Measurements from ENCODE around the gene CSPG4.

CSPG4 gene

DNA sequence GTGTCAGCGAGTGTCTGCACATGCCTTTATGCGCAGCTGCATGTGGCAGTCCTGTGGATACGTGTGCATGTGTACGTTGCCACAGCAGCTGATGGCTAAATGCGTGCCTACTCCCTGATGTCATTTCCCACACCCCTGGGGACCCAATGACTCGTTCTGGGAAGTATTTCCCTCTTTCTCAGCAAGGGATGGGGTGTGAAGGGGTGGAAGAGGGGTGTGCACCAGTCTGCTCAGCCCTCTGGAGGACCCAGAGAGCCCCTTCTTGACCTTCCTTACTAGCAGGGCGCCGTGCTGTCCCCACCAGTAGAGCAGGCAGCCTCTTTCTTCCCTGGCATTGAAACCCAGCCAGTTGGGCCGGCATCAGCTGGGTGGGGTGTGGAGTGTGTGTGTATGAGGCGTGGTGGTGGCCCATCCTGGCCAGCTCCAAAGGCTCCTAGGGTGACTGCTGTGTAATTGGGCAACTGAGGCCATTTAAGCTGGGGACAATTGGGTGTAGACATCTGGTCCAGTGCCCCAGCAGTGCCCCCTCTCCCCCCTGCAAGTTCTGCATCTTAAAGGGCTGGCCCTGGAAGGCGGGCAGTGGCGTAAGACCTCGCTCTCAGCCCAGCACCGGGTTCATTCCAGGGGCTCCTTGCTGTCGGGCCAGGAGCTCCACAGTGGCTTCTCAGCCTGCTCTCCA is 45.7 kb downstream of the CSPG4 start:
- no peak for DNase-seq

DNA sequence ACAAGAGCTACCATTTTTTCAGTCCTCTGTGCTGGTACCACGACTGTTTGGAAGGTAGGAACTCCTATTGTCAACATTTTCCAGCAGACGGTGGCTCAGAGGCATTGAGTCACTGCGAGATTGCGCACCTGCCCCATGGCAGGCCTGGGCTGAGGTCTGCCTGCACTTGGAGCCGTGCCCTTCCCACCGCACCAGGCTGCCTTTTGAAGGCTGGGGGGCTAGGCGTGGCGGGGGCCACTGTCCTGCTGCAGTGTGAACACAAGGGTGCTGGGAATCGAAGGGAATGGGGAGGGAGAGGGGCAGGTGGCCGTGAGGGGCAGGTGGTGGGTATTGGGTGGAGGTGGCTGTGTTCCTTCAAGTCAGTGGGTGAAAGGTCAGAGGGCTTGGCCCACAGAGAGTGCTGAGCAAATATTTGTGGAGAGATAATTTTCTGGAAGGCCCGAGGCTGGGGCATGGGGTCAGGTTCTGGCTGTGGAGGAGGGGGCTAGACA is 48.7 kb downstream of the CSPG4 start:
- DNase-seq = no peak

- DNase-seq = no peak
These were observed 49.7 kb downstream of the CSPG4 start for GRCh38 chr15:75662823-75663519.

DNA sequence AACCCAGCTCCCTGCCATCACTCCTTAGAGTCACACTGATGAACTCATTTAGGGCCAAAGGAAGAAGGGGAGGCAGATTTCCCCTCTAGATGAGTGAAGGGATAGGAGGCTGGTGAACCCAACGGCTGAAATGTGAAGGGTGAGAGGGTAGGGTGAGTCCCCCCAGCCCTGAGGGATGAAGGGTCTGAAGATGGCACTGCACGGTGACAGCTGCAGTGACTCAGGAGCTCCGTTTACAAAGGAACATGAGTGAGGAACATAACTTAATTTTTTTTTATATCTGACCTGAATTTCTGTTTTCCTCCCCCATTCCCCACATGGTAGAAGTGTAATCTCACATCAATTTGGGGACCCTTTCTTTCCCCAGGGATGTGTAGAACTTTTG is 50.9 kb downstream of the CSPG4 start:
- no peak for DNase-seq

- DNase-seq = no peak
These were observed 51.4 kb downstream of the CSPG4 start for GRCh38 chr15:75661100-75661755.

DNA sequence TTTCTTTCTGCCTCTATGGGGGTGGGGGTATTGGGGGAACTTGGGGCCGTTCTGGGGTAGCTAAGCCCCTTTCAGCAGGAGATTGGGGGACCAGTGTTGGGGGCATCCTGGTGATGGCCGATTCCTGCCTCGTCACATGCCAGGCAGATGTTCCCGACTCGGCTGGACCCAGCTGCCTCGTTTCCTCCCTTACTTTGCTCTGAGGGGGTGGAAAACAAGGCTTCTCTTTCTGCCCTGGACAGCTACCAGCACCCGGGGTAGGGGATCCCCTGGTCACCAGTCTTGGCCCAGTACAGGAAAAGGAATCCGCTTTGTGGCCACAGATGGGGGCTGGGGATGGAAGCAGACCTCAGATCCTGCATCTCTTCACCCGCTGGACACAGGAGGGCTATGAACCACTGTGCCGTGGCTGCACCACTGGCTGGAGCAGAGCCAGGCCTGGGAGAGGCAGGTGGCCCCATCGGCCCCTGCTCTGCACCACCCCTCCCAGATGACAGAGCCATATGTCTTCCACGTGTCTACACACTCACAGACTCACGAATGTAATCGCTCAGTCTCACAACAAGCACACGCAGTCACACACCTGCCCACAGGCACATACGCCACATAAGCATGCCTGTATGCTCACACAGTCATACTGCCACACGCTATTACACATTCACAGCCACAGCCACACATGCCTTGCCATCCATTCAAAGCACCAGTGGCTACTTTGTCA is 52.6 kb downstream of the CSPG4 start:
- DNase-seq = no peak

- no peak for DNase-seq
These were observed 53.4 kb downstream of the CSPG4 start for GRCh38 chr15:75659141-75659771.

DNA sequence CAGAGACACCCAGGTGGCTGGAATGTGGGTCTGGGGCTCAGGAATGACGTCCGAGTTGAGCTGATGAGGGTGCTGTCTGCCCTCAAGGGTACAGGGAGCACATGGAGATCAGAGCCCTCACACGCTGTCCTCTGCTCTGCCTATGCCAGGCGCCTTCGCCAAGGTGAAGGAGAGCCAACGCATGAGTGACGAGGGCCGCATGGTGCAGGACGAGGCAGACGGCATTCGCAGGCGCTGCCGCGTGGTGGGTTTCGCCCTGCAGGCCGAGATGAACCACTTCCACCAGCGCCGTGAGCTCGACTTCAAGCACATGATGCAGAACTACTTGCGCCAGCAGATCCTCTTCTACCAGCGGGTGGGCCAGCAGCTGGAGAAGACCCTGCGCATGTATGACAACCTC is 55.8 kb downstream of the CSPG4 start:
- DNase-seq = no peak

DNA sequence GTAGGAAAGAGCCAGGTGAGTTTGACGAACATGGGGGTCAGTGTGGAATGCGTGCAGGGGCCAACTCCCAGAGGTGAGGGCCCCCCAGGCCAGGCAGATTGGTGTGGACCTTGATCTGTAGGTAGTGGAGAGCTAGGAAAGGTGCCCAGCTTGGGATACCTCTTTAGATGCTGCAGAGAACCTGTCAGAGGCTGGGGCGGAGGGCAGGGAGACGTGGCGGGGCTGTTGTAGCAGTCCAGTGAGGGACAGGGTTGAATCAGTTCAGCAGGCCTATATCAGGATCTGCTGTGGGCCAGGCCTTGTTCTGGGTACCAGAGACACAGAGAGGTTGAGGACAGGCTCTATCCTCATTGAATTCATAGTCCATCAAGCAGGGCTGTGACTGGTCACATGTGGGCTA is 56.3 kb downstream of the CSPG4 start:
- no peak for DNase-seq

- no peak for DNase-seq
These were observed 56.7 kb downstream of the CSPG4 start for GRCh38 chr15:75655931-75656330.

GRCh38 chr15:75654201-75654907 is 58.3 kb downstream of the CSPG4 start:
- DNase-seq = no peak

DNA sequence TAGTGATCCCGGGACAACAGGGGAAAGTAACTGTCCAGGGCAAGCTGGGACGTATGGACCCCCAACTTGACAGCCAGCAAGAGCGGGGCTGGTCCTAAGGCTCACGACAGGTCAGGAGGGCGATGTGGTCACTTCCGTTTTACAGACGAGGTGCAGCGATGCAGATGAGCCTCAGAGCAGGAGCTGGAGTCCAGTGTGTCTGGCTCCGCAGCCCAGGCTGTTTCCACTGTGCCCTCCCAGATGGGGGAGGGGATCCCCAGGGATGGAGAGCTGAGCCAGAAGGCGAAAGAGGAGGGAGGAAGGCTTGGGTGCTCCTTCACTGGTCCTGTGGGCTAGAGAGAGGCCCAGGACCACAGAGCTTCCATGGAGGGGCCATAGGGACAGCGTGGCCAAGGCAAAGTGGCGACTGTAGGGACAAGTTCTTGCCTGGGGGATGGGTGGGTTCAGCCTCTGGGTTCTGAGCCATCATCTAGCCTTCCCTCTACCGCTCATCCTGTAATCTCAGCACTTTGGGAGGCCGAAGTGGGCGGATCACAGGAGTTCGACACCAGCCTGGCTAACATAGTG is 59.2 kb downstream of the CSPG4 start:
- no peak for DNase-seq

DNA sequence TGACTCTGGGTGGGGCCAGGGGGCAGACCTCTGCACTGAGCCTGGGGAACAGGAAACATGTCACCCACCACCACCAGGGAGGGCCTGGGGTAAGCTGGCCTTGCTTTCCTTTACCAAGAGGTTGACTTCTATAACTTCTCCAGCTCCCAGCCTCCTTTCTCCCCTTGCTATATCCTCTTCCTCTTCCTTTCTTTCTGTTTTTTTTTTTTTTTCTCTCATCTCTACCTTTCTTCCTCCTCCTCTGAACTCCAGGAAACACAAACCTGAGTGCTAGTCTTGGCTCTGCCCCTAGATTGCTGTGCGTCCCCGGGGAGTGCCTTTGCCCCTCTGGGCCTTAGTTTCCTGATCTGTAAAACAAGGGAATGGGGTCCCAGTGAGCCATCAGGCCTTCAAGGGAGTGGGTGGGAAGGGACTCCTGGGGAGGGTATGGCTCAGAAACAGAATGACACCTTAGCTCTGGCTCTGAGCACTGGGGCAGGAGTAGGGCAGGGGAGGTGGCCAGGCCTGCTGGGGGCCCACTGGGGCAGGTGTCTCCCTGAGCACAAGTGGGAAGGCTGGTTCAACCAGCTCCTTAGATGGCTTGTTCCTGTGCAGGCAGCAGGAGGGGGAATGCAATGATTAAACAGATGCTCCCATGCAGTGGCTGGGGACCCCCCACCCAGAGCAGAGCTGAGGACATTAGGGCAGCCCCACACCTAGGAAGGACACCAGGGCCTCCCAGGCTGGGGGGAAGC is 60.7 kb downstream of the CSPG4 start:
- DNase-seq = no peak

- DNase-seq = no peak
These were observed 61.5 kb downstream of the CSPG4 start for GRCh38 chr15:75650908-75651809.

DNA sequence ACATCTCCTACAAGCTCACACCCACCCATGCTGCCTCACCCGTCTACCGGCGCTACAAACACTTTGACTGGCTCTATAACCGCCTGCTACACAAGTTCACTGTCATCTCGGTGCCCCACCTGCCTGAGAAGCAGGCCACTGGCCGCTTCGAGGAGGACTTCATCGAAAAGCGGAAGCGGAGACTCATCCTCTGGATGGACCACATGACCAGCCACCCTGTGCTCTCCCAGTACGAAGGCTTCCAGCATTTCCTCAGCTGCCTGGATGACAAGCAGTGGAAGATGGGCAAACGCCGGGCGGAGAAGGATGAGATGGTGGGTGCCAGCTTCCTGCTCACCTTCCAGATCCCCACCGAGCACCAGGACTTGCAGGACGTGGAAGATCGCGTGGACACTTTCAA is 62.8 kb downstream of the CSPG4 start:
- DNase-seq = no peak

DNA sequence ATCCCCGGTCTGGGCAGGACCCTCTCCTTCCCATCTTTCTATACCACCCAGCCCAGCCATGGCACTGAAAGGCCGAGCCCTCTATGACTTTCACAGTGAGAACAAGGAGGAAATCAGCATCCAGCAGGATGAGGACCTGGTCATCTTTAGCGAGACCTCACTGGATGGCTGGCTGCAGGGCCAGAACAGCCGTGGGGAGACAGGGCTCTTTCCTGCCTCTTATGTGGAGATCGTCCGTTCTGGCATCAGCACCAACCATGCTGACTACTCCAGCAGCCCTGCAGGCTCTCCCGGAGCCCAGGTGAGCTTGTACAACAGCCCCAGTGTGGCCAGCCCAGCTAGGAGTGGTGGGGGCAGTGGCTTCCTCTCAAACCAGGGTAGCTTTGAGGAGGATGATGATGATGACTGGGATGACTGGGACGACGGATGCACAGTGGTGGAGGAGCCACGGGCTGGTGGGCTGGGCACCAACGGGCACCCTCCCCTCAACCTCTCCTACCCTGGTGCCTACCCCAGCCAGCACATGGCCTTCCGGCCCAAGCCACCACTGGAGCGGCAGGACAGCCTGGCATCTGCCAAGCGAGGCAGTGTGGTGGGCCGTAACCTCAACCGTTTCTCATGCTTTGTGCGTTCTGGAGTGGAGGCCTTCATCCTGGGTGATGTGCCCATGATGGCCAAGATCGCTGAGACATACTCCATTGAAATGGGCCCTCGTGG is 63.4 kb downstream of the CSPG4 start:
- no peak for DNase-seq

- DNase-seq = no peak
These were observed 64.3 kb downstream of the CSPG4 start for GRCh38 chr15:75648156-75649000.

DNA sequence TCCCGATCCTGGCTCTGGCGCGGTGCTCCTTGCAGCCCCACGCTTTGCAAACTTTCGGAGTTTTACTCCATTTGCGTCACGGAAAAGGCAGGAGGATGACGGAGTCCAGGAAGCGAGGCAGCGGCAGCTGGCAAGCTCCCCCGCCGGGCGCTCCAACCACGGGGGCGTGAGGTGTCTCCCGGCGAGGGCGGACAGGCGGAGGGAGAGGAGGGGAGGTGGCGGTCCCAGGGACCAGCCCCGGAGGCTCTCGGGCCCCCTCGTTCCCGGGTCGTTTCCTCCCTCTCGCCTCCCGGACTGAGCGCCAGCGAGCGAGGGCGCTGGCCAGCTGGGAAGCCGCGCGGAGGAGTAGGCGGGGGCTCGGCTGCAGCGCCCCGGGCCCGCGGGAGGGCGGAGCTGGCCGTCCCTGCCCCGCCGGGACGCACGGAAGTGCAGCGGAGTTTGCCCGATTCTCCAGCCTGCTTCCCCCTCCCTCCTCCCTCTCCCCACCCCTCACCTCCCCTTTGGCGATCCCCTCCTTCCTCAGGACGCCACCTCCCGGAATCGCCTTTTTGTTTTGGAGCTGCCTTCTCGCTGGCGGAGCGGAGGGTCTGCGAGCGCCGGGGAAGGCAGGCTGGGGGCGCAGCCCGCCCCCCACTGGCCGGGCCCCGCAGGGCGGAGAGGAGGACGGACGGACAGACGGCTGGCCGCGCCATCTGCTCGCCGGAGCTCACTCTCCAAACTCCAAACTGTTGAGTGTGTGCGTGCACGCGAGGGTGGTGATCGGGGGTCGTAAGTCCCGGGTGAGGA is 65.1 kb downstream of the CSPG4 start, which contains the start of gene SNX33:
TSS of gene SNX33 (plus strand) at position 543 of the 786 bp plus-strand sequence. CDS start 1,191 bp downstream, outside the sequence.
- DNase-seq = no peak
